GM19372 (cell line): Measurements from ENCODE around the gene CIB1.

Experiments used
- ATAC-seq: cut with Tn5 transposase; IDR thresholded peaks from one replicate; pipeline ENCODE4 v1.9.1; 2021; ENCODE audit warnings: mild to moderate bottlenecking, low read depth, moderate library complexity; ENCODE audit not compliant: unreplicated experiment

CIB1 gene

GRCh38 chr15:90241343-90242192 is 7.8 kb upstream of the CIB1 start:
- no peak for ATAC-seq

DNA sequence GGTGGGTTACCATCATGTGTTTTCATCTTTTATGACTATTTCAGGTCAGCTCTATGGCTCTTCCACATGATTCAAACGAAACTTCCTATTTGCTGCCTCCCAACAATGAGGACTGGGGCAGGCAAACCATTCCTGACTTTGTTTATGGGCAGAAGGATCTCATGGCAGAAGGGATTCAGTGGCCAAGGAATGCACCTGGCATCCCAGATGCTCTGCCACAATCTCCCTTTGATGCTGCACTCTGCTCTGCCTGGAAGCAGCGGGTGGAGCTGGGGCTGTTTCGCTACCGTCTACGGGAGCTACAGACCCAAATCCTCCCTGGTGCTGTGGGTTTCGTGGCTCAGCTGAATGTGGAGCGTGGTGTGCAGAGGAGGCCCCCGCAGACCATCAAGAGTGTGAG is 7.1 kb upstream of the CIB1 start:
- no peak for ATAC-seq

- ATAC-seq: no peak
Measured at GRCh38 chr15:90239371-90239770, 5.6 kb upstream of the CIB1 start.

DNA sequence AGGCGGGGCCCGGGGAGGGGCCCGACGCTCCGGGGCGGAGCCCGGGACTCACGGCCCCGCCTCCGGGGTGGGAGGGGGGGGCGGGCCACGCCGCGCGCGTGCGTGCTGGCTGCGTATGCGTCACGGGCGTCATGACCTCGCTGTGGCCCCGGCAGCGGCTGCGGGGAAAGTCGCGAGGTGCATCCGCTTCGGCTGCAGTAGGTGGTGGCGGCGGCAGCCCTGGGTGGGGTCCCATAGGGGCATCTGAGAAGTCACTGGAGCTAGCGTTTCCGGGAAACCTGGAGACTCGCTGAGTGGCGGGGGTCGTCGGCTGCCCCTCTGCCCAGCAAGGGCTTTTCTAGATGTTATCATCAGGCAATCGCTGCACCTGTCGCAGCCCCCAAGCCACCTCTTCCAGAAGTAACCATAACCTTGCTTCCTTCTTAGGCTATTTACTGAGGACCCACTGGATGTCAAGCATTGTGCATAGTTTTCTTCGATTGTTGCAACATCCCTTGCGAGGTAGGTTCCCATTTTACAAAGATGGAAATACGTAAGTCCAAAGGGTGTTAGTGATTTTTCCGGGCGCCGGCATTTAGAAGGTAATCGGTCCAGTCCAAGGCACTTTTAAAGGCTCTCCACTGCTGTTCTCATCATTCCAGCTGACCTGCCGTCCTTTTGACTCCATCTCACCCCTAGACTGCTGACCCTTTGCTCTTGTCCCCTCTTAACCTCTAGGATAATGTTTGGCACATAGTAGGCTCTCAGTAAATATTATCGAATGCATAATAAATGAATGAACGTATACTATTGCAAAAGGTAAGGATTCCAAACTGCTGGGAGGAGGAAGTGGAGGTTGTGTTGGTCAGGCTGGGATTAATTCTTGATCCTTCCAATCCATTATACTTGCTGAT is 601 bp upstream of the CIB1 start, which contains the start of gene GDPGP1:
Gene GDPGP1 (plus strand): TSS at position 114 of the 893 bp plus-strand sequence. CDS start 6,700 bp downstream, outside the sequence.
- ATAC-seq: no peak

GRCh38 chr15:90232941-90233386 is 777 bp downstream of the CIB1 start:
- no peak for ATAC-seq

DNA sequence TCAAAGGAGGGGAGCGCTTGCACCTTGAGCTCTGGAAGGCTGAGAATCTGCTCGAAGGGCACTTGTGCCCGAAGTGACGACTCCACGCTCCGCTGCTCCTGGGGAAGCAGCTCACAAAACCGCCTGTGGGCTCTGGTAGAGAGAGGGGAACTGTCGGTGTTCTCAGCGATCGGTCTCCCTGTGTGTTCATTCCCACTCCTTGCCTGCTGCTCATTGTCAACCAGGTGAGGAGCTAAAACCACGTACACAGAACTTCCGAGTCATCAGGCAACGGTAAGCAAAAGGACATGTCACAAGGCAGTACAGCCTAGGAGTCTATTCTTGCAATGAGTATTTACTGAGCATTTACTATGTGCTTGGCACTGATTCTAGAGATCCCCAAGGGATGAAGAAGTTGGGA is 1.5 kb downstream of the CIB1 start:
- ATAC-seq: no peak

DNA sequence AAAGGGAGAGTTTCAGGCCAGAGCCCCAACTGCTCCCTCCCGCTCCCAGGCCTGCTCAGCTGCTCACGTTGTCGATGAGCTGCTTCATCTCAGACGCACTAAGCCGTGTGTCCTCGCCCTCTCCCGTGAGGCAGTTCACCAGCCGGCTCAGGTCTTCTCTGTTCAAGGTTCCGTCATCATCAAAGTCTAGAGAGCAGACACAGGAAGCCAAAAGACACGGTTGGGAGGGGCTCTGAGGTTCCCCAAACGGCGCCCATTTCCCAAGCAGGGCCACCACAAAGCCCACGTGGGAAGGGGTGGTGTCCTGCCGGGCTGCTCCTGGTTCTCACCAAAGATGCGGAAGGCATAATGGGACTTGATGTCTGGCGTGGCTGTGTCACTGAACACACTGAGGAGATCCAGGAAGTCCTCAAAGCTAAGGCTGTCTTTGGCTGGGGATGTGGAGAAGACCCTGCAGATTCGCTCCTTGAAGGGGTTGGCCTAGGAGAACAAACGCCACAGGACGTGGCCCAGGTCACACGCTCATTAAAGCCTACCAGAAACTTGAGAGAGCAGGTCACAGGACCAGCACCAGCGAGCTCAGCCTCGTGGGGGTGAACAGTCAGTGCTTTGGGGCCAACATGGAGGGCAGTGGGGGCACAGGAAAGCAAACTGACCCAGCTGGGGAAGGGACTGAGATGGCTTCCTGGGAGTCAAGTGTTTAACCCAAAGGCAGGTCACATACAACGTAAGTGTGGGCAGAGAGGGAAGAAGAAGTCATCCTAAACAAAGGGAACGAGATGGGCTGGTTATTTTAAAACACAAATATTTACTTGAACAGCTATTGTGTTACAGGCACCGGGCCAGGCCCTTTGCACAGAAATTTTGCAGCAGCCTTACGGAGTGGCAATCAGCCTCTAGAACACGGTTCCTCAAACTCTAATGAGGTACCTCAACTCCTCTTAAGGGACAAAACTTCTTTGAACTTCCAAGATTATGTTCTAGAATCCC is 2.4 kb downstream of the CIB1 start:
- ATAC-seq: no peak

GRCh38 chr15:90230610-90231009 is 3.1 kb downstream of the CIB1 start:
- ATAC-seq: no peak

DNA sequence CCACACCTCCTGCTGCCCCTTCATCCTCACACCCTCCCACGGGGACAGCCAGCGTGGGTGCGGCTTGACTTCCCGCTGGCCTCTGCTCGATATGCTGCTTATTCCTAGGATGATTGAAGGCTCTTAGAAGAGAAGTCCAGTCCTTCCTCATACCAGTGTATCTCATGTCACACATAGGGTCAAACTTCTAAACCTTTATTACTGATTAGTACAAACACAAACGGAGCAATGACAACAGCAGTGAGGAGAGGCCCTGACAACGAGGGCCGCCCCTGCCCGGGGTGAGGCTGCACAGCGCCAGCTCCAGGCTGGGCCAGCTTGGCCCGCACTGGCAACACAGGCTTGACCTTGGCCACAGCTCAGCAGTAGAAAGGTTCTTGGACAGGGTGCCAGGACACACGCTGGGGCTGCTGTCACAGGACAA is 3.7 kb downstream of the CIB1 start:
- no peak for ATAC-seq

DNA sequence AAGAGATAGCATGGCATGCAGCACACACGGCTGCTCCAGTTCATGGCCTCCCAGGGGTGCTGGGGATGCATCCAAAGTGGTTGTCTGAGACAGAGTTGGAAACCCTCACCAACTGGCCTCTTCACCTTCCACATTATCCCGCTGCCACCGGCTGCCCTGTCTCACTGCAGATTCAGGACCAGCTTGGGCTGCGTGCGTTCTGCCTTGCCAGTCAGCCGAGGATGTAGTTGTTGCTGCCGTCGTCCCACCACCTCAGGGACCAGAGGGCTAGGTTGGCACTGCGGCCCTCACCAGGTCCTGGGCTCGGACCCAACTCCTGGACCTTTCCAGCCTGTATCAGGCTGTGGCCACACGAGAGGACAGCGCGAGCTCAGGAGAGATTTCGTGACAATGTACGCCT is 4.8 kb downstream of the CIB1 start:
- no peak for ATAC-seq

- no peak for ATAC-seq
Measured at GRCh38 chr15:90227816-90228772, 5.6 kb downstream of the CIB1 start.

- ATAC-seq: no peak
Measured at GRCh38 chr15:90227336-90227735, 6.4 kb downstream of the CIB1 start.

- ATAC-seq: no peak
Measured at GRCh38 chr15:90225504-90226234, 8.1 kb downstream of the CIB1 start.

DNA sequence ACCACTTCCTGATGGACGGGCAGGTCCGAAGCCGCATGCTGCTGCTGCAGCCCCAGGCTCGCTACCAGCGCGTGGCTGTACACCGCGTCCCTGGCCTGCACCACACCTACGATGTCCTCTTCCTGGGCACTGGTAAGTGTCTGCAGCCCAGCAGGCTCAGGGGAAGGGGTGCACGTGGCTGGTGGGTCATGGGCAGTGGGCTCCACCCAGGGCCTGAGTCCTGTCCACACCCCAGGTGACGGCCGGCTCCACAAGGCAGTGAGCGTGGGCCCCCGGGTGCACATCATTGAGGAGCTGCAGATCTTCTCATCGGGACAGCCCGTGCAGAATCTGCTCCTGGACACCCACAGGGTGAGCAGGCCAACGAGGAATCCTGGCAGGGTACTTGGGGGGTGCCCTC is 8.7 kb downstream of the CIB1 start:
- ATAC-seq: no peak

- ATAC-seq: no peak
Measured at GRCh38 chr15:90223441-90224165, 10.1 kb downstream of the CIB1 start.

DNA sequence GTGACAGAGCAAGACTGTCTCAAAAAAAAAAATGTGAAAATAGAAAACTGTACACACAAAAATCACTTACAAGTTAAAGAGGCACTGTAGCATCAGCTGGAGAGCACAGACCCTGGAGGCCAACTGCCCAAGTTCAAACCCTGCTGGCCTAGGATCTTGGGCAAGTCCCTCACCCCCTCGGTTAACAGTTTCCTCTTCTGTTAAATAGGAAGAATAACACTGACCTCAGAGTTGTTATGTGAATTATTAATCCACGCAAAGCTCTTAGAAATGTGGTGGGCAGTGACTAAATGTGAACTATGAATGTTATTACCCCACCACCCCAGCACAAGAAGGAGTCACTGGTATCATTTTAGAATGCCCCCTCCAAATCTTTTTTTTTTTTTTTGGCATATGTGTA is 11.2 kb downstream of the CIB1 start:
- ATAC-seq: no peak

DNA sequence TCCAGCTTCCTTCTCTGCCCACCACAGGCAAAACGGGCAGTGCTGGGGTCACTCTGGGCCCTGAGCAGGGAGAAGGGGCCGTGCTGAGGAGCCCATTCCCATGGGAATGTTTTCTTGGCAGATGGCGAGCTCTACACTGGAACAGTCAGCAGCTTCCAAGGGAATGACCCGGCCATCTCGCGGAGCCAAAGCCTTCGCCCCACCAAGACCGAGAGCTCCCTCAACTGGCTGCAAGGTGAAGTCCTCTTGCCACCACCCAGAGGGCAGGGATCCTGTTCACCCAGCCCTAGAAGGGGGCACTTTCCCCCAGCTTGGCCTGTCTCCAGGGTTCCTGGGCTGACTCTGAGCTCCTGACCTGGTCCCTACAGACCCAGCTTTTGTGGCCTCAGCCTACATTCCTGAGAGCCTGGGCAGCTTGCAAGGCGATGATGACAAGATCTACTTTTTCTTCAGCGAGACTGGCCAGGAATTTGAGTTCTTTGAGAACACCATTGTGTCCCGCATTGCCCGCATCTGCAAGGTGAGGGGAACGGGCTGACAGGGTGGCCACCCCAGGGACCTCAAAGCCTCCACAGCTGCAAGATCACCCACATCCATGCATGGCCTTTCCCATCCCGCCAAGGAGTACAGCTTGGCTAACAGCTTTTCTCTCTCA is 12.4 kb downstream of the CIB1 start:
- no peak for ATAC-seq
